HTERT RPE-1 (cell line): ENCODE measurements around the gene NECTIN4.

Experiments
- in situ Hi-C: fragments of 300-500 bp; cut with MboI; formaldehyde crosslinking; loops from 4 replicates; pipeline ENCODE4 v1.14.3; 2020; ENCODE audit warnings: low sequenced_read_pairs

The NECTIN4 gene

GRCh38 chr1:161113915-161114314, 24.6 kb upstream of the NECTIN4 start:
- in situ Hi-C loops: no loop called here

DNA sequence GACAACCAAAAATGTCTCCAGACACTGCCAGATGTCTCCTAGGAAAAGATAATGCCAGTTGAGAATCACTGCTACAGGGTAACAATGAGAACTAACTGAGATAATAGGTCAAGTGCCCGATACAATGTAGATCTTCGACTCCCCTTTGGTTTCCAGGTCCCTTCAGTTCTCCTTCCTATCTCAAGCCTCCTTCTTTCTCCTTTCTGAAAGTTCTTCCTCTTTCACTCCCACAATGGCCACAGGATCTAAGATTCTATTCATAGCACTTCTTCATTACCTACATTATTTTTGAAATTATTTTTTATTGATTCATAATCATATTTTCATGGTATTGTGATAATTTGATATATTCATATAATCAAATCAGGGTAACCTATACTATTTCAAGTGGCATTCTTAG, 22.2 kb upstream of the NECTIN4 start:
- in situ Hi-C loops: no loop called here

DNA sequence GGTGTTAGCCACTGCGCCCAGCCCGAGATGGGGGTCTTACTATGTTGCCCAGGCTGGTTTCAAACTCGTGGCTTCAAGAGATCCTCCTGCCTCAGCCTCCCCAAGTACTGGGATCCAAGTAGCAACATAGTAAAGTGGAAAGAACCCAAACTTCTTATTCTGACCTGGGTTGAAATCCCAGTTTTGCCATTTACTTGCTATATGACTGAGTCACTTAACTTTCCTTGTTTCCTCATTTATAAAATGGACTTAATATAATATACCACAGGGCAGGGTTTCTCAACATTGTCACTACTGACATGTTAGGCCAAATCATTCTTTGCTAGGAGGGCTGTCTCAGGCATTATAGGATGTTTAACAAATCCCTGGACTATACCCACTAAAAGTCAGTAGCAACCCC, 21.8 kb upstream of the NECTIN4 start:
- in situ Hi-C loops: no loop called here

DNA sequence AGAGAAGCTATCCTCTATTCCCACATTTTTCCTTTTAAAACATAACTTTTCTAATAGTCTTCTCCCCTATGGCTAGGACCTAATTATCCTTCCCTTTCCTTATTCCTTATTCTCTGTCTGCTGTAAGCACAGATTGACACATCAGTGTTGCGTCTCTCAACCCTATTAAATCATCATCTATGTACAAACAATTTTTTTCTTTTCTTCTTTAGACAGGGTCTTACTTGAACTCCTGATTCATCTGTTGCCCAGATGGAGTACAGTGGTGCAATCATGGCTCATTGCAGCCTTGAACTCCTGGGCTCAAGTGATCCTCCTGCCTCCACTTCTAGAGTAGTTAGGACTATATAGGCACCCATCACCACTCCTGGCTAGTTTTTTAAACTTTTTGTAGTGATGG, 17.1 kb upstream of the NECTIN4 start:
- in situ Hi-C loops: no loop called here

DNA sequence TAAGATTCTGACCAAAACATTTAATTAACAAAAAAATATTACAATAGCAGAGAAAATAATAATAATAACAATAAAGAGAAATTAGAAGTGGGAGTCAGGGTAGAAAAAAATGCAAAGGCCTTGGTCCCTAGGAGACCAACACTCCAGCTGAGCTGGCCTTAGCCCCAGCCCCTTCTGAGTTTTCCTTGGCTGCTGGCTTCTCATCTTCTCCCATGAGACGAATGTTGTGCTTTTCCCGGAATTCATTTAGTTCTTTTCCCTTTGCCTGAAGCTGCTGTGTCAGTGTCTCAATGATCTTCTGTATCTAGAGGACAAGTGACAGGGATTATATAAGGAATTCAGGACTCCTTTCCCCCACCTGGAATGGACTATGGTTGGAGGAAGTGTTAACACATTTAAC, 11.2 kb upstream of the NECTIN4 start:
- in situ Hi-C loops: no loop called here

DNA sequence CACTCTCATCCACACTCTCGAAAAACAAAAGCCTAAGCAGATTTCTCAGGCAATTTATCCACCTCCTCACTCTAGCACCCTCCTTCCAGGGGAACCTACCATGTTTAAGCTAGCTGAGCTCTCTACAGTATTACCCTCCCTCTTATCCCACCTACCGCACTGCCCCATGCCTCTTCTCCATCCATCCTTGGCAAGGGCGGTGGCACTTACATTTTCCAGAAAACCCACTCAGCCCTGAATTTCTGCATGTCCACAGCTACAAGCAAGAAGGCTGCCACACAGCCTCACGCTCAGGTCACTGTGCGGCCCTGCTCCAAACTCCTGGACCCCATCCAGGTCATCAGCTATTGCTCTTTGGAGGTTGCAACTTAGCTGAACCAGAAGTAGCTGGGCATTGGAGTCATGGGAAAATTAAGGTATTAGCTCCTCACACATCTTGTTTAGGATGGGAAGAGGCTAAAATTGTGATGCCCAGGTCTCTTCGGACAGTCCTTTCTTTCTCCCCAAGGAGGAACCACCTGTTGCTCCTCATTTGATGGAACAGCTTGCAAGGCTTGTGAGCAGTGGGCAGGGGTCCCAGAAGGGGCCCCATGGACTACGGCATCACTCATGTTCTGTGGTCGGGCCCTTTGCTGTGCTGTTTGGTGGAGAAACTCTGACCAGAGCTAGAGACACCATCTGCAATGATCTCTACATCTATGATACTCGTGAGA, 9.9 kb upstream of the NECTIN4 start:
- in situ Hi-C loops: no loop called here

- in situ Hi-C loops: no loop called here
These were observed 9.1 kb upstream of the NECTIN4 start, which contains the start of gene KLHDC9 for GRCh38 chr1:161098210-161099068. KLHDC9 (plus strand) TSS chr1:161098361; CDS start chr1:161098536, 175 bp downstream.

DNA sequence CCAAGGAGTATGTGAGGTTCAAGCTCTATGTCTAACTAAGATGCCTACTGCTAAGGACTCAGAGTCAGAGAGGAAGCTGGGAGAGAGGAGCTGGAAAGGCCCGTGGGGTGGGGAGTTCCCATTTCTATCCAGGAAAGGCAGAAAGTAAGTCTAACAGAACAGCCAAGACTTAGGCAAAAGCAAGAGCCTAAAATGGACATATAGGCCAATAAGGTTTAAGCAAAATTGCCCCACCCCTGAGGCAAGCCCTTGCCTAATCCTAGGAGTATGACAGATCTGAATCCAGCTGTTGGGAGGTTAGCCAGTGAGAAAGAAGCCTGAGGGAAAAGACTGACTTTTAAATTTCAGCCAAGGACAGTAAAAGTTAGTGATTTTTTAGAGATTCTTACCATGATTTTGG, 7.2 kb upstream of the NECTIN4 start:
- in situ Hi-C loops: no loop called here

GRCh38 chr1:161096015-161096414, 6.7 kb upstream of the NECTIN4 start:
- in situ Hi-C loops: no loop called here

DNA sequence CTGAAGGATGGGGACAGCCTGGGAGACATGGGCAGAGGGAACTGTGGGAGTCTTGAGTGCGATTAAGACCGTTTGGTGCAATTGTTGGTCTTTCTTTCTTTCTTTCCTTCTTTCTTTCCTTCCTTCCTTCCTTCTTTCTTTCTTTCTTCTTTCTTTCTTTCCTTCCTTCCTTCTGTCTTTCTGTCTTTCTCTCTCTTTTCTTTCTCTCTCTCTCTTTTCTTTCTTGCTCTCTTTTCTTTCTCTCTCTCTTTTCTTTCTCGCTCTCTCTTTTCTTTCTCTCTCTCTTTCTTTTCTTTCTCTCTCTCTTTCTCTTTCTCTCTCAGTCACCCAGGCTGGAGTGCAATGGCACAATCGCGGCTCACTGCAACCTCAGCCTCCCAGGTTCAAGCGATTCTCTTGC, 5.9 kb upstream of the NECTIN4 start:
- in situ Hi-C loops: no loop called here

DNA sequence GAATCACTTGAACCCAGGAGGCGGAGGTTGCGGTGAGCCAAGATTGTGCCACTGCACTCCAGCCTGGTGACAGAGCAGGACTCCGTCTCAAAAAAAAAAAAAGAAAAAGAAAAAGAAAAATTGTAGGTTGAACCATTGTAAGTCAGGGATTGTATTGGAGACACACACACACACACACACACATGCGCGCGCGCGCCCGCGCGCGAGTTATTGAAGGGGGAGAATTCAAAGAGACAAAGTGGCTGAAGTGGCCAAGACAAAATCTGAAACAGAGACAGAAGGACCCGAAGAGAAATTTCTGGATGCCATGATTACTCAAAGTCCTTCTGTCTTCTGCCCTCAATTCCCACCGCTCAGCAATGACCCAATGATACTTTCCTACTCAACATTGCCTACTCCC, 5.1 kb upstream of the NECTIN4 start:
- in situ Hi-C loops: no loop called here

GRCh38 chr1:161092621-161093028, 3.3 kb upstream of the NECTIN4 start:
- in situ Hi-C loops: no loop called here

DNA sequence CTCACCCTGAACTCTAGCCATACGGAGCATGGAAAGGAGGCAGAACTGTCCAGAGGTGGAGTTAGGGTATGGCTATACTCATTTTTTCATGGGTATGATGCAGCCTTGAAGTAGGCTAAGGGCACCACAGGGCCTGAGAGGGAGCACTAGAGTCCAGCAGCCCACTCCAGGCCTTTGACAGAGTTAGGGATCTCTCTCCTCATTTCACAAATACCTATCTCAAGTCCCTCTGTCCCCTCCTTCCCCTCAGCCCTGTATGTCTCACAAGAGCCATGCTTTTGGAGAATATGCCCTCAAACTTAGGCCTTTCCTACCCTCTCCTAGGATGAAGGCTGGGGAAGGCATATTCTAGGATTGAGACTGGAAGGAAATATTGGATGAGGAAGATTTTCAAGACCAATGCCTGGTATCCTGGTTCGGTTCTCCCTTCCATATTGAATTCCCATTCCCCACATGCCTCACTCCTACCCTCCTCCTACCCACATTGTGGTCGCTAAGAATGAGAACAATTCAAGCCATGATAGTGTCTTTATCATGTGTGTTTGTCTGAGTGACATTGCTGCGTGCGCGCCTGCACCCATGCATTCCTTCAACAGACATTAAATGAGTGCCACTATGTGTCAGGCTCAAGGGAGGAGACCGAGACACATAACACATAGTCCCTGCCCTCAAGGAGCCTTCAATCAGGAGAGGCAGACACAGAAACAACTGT, 2.6 kb upstream of the NECTIN4 start:
- in situ Hi-C loops: no loop called here

GRCh38 chr1:161091093-161091492, 1.7 kb upstream of the NECTIN4 start:
- in situ Hi-C loops: no loop called here

- in situ Hi-C loops: no loop called here
These were observed 1.3 kb upstream of the NECTIN4 start for GRCh38 chr1:161090617-161091016.

- in situ Hi-C loops: no loop called here
These were observed 580 bp upstream of the NECTIN4 start for GRCh38 chr1:161089938-161090337.

DNA sequence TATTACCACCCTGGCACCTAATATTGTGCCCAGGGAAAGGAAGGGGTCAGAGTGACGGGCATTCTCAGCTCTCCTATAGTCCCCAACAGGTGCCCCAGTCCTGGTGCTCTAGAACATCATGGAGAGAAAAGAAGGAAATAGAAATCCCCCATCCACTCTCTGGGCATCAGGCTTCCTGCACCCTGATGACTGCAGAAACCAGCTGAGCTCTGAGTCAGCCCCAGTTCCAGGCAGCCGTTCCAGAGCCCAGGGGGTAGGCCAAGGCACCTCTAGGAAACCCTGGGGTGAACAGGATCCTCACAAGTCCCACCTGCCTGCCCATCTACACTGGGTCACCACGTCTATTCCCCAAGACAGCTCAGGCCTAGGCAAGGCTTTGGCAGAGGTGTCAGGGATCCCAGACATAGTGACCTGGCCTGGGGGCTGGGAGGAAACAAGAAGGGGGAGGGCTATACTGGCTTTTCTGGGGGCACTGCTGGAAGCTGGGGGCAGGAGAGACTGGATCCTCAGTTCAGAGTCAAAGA, 709 bp downstream of the NECTIN4 start:
- in situ Hi-C loops: no loop called here

DNA sequence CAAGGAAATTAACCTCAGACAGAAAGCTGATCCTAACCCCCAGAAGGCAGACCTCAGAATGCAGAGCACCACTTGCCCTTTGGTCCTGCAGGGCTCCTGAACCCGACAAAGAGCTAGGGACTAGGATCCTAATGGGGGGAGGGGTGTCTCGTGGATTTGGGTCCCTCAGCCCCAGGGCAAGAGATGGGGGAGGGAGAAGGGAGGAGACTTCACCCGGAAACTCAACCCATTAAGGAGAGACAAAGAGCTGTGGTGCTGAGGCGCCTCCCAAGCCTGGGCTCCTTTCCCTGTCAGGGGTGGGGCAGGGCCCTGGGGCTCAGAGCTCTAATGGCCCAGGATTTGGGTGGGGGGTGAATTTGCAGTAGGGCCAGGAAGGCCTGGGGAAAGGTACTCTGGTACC, 2.9 kb downstream of the NECTIN4 start:
- in situ Hi-C loops: no loop called here

DNA sequence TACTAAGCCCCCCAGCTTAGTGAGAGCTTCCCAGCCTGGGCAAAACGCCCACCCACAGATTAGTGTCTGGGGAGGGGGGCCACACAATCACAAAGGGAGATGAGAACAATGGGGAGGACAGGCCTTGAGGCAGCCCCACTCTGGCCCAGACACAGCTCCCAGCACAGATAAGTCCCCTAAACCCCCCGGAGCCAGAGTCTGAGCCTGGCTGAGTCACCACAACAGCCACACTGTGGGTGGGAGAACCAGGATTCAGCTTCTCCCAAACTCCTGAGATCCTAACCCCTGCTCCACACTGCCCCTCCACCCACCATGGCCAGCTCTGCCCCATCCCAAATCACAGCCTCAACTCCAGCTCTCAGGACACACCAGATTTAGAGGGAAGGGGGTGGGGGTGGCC, 4.2 kb downstream of the NECTIN4 start:
- in situ Hi-C loops: no loop called here

- in situ Hi-C loops: no loop called here
These were observed 4.8 kb downstream of the NECTIN4 start for GRCh38 chr1:161084597-161084988.
